Measurements from ENCODE around the gene FYB1. TPM values are rescaled to one million over a fixed set of nuclear protein-coding genes. Genes with fewer than 3 reads are reported as not detected.

Gene FYB1, protein sequence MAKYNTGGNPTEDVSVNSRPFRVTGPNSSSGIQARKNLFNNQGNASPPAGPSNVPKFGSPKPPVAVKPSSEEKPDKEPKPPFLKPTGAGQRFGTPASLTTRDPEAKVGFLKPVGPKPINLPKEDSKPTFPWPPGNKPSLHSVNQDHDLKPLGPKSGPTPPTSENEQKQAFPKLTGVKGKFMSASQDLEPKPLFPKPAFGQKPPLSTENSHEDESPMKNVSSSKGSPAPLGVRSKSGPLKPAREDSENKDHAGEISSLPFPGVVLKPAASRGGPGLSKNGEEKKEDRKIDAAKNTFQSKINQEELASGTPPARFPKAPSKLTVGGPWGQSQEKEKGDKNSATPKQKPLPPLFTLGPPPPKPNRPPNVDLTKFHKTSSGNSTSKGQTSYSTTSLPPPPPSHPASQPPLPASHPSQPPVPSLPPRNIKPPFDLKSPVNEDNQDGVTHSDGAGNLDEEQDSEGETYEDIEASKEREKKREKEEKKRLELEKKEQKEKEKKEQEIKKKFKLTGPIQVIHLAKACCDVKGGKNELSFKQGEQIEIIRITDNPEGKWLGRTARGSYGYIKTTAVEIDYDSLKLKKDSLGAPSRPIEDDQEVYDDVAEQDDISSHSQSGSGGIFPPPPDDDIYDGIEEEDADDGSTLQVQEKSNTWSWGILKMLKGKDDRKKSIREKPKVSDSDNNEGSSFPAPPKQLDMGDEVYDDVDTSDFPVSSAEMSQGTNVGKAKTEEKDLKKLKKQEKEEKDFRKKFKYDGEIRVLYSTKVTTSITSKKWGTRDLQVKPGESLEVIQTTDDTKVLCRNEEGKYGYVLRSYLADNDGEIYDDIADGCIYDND
- total RNA-seq = 45.0 TPM
- long read RNA-seq, full-length matches to known transcripts = 9 of 27 reads
- long read RNA-seq, partial matches to known transcripts = 16 of 27 reads
- long read RNA-seq, other reads (novel, unspliced or antisense) = 2 of 27 reads

DNA sequence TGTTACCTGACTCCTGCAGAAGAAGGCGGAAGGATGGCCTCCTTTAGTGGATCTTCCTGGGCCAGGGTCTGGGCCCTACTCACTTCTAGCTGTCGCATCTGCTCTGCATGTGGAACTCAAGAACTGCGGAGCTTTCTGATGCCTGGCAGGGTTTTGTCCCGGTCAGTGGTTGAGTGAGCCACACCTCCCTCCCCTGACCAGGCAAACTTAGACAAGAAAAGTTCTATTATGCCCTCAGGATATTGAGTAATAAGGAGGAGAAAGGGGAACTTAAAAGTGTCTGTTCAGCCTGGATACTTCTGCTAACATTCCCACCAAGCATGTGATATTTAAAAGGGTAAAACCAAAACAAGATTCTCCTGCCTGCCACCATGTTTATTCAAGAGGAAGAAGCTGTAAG lies at the start of gene FYB1:
Gene FYB1 (minus strand): TSS at position 127 of the 400 bp plus-strand sequence. CDS start 16,603 bp downstream, outside the sequence.
- intact Hi-C loops (cut with DNase I) = no loop called here
- Histone ChIP-seq H3K27me3 (no peaks in the 10 kb centered on the region), H3K4me3 (peak within 1 kb of the TSS; percentile 30), H3K27ac (peak within 1 kb of the TSS; percentile 68), H3K9me3 (no peaks in the 10 kb centered on the region), H3K4me1 (peaks cover 15% of the 10 kb centered on the region), H3K36me3 (no peaks in the 10 kb centered on the region)
- ATAC-seq = peak; percentile 80
- no peak for DNase-seq
- TF ChIP-seq, protein P1, sequence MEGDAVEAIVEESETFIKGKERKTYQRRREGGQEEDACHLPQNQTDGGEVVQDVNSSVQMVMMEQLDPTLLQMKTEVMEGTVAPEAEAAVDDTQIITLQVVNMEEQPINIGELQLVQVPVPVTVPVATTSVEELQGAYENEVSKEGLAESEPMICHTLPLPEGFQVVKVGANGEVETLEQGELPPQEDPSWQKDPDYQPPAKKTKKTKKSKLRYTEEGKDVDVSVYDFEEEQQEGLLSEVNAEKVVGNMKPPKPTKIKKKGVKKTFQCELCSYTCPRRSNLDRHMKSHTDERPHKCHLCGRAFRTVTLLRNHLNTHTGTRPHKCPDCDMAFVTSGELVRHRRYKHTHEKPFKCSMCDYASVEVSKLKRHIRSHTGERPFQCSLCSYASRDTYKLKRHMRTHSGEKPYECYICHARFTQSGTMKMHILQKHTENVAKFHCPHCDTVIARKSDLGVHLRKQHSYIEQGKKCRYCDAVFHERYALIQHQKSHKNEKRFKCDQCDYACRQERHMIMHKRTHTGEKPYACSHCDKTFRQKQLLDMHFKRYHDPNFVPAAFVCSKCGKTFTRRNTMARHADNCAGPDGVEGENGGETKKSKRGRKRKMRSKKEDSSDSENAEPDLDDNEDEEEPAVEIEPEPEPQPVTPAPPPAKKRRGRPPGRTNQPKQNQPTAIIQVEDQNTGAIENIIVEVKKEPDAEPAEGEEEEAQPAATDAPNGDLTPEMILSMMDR (IDR thresholded peaks at IDR 0.05) = no peak

DNA sequence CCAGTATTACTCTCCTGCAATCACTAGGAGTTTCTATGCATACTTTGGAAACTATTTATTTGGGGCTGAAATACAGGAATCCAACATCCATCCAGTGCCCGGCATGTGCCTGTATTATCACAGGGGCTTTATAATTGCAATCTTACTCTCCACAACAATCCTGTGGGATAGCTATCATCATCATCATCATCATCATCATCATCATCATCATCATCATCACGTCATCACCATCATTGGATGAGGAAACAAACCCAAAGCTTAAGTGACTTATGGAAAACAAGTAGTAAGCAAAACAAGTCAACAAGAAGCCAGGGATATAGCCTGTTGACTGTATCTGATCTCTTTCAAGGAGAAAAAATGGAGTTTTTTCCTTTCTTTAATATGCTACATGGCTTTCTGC lies 47.8 kb upstream of the FYB1 start:
- ATAC-seq (no peak), DNase-seq (no peak)
- intact Hi-C loops (cut with DNase I) = no loop called here
- Histone ChIP-seq H3K4me1 (peaks cover 5% of the 10 kb centered on the region), H3K4me3 (no peak overlapping the region), H3K27me3 (no peaks in the 10 kb centered on the region), H3K36me3 (no peaks in the 10 kb centered on the region), H3K27ac (no peak overlapping the region), H3K9me3 (no peaks in the 10 kb centered on the region)
- TF ChIP-seq, protein P1 (IDR thresholded peaks at IDR 0.05) = no peak

DNA sequence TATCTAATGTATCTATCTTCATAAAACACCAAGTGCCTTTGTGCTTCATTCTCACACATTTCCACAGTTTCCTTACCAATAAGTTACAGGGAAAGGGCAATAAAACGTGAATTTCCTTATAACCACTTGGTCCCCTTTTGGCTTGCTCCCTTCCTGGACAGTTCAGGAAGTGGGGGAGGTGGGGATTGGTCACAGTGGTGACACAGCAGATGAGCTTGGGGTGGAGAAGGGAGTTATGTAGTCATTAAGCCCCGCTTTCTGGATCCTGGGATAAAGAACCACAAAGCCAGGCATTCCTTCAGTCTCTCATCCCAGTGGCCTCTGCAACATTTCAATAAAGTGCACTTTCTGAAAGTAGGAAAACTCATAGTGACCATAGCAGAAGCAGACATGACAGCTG lies 47.1 kb upstream of the FYB1 start:
- intact Hi-C loops (cut with DNase I) = no loop called here
- peak; percentile 47 for ATAC-seq
- no peak for DNase-seq
- H3K36me3 ChIP-seq = no peaks in the 10 kb centered on the region
- no peak overlapping the region for H3K4me3 ChIP-seq
- H3K27ac ChIP-seq = no peak overlapping the region
- H3K9me3 ChIP-seq = no peaks in the 10 kb centered on the region
- TF ChIP-seq, protein P1 (IDR thresholded peaks at IDR 0.05) = no peak
- peaks cover under 1% of the 10 kb centered on the region for H3K4me1 ChIP-seq
- no peaks in the 10 kb centered on the region for H3K27me3 ChIP-seq

DNA sequence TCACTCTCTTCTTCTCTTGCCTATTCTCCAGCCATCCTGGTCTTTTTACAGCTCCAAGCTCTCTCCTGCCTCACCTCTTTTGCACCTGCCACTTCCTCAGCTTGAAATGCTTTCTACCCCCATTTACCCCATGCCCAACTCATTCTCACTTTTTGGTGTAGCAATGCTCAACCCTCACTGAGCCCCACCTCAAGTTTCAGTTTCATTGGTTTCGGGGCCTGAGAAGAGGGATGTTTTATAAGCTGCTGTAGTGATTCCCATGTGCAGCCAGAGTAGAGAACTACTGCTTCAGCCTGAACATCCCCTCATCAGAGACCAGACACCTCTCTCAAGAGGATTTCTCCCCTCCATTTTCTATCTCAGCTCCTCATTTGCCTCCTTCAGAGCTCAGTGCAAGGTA lies 45.2 kb upstream of the FYB1 start:
- DNase-seq = no peak

DNA sequence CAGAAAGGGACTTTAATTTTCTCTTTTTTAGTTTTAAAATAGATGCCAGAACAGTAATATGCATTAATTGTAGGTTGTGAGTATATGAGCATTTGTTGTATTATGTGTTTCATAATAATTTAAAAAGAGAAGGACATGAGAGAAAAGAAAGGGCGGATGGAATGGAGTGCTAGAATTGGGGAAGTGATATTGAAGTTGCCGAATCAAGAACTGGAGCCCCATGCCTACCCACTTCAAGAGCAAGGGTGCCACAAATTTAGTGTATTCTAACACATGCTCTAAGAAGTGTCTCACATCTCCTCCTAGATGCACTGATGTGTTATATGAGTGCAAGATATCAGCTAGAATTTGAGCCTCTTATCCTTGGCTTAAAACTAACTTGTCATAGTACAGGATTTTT lies 43.6 kb upstream of the FYB1 start:
- intact Hi-C loops (cut with DNase I) = no loop called here
- Histone ChIP-seq H3K36me3 (no peaks in the 10 kb centered on the region), H3K4me3 (no peak overlapping the region), H3K9me3 (no peaks in the 10 kb centered on the region), H3K4me1 (no peaks in the 10 kb centered on the region), H3K27ac (no peak overlapping the region), H3K27me3 (no peaks in the 10 kb centered on the region)
- DNase-seq = no peak
- ATAC-seq = peak; percentile 76
- TF ChIP-seq, protein P1 (IDR thresholded peaks at IDR 0.05) = no peak

More for the DNA sequence above, 45.2 kb upstream of the FYB1 start:
- H3K27ac ChIP-seq = no peak overlapping the region
- intact Hi-C loops (cut with DNase I) = no loop called here
- no peak for ATAC-seq
- TF ChIP-seq, protein P1 (IDR thresholded peaks at IDR 0.05) = no peak
- H3K27me3 ChIP-seq = no peaks in the 10 kb centered on the region
- no peak overlapping the region for H3K4me3 ChIP-seq
- no peaks in the 10 kb centered on the region for H3K36me3 ChIP-seq
- no peaks in the 10 kb centered on the region for H3K9me3 ChIP-seq
- no peaks in the 10 kb centered on the region for H3K4me1 ChIP-seq
